Measurements from ENCODE around the gene SLCO2B1. TPM values are rescaled to one million over a fixed set of nuclear protein-coding genes. Genes with fewer than 3 reads are reported as not detected.
A peak's percentile ranks its signal among the peaks of the same experiment; 100 is the strongest.

SLCO2B1 gene
- total and polyA plus RNA-seq, 5 experiments from 2014 or later, result 0.99 to 2.3 TPM; not detected in 3

GRCh38 chr11:75241906-75242644 lies 91.2 kb downstream of the SLCO2B1 start:
- Mint-ChIP-seq H3K36me3 (peaks cover 0 to 3% (median 0%) of the 10 kb centered on the region in 3 donors), H3K4me1 (peaks cover 3 to 15% (median 10%) of the 10 kb centered on the region in 4 donors), H3K9me3 (no peaks in the 10 kb centered on the region), H3K4me3 (peak overlapping the region; percentile 71 to 84 (median 80)), H3K27ac (peak overlapping the region in 3 of 10 donors; percentile 37 to 78 (median 64)), H3K27me3 (peaks cover 17 to 52% (median 40%) of the 10 kb centered on the region in 5 donors)
- POLR2A ChIA-PET, result interaction anchor here (0.6 to 2.9 kb wide), 7 partner anchors 19 to 102 kb away, joined by 3 to 15 read pairs (median 9); no protein-coding TSS in a partner anchor
- DNase-seq (no peak), ATAC-seq (peak; percentile 54 to 57)

- Mint-ChIP-seq H3K27me3 (peaks cover 14 to 43% (median 33%) of the 10 kb centered on the region in 5 donors), H3K9me3 (no peaks in the 10 kb centered on the region), H3K36me3 (peaks cover 0 to 3% (median 0%) of the 10 kb centered on the region in 3 donors), H3K4me3 (peak overlapping the region; percentile 67 to 84 (median 80)), H3K27ac (peak overlapping the region in 2 of 10 donors; percentile 44 to 78), H3K4me1 (peaks cover 3 to 15% (median 10%) of the 10 kb centered on the region in 4 donors)
- POLR2A ChIA-PET, result interaction anchor here (0.6 to 2.9 kb wide), 5 partner anchors 28 to 102 kb away, joined by 3 to 15 read pairs (median 10); no protein-coding TSS in a partner anchor
- DNase-seq (no peak), ATAC-seq (no peak)
These were observed 92.1 kb downstream of the SLCO2B1 start for GRCh38 chr11:75242722-75243600.

GRCh38 chr11:75244052-75244814 lies 93.3 kb downstream of the SLCO2B1 start:
- Mint-ChIP-seq H3K4me3 (peak overlapping the region in 3 of 10 donors; percentile 26 to 45 (median 40)), H3K9me3 (no peaks in the 10 kb centered on the region), H3K36me3 (peaks cover 0 to 3% (median 0%) of the 10 kb centered on the region in 3 donors), H3K27ac (no peak overlapping the region), H3K4me1 (peaks cover 7 to 22% (median 12%) of the 10 kb centered on the region in 4 donors), H3K27me3 (peaks cover 13 to 30% (median 27%) of the 10 kb centered on the region in 5 donors)
- POLR2A ChIA-PET, result interaction anchor here (1.0 kb wide), 1 partner anchor 102 kb away, joined by 4 read pairs; no protein-coding TSS in a partner anchor
- ATAC-seq, result no peak
- no peak for DNase-seq

- peaks cover 0 to 3% (median 0%) of the 10 kb centered on the region in 3 donors for H3K36me3 Mint-ChIP-seq
- H3K9me3 Mint-ChIP-seq, result no peaks in the 10 kb centered on the region
- H3K4me3 Mint-ChIP-seq, result no peak overlapping the region
- ATAC-seq, result no peak
- H3K27me3 Mint-ChIP-seq, result peaks cover 13 to 18% (median 14%) of the 10 kb centered on the region in 5 donors
- no peak for DNase-seq
- H3K4me1 Mint-ChIP-seq, result peaks cover 4 to 22% (median 9%) of the 10 kb centered on the region in 4 donors
- peak overlapping the region in 2 of 10 donors; percentile 52 to 67 for H3K27ac Mint-ChIP-seq
- POLR2A ChIA-PET, result interaction anchor here (1.0 kb wide), 1 partner anchor 103 kb away, joined by 4 read pairs; no protein-coding TSS in a partner anchor
These were observed 94.6 kb downstream of the SLCO2B1 start for GRCh38 chr11:75245356-75246005.

GRCh38 chr11:75246006-75246670 lies 95.2 kb downstream of the SLCO2B1 start:
- H3K9me3 Mint-ChIP-seq, result no peaks in the 10 kb centered on the region
- H3K27ac Mint-ChIP-seq, result peak overlapping the region in 2 of 10 donors; percentile 52 to 67
- POLR2A ChIA-PET, result no interaction called here
- peaks cover 13 to 18% (median 14%) of the 10 kb centered on the region in 5 donors for H3K27me3 Mint-ChIP-seq
- no peak for DNase-seq
- H3K4me3 Mint-ChIP-seq, result peak overlapping the region in 1 of 10 donors; percentile 29
- peaks cover 0 to 3% (median 0%) of the 10 kb centered on the region in 3 donors for H3K36me3 Mint-ChIP-seq
- ATAC-seq, result no peak
- peaks cover 4 to 22% (median 9%) of the 10 kb centered on the region in 4 donors for H3K4me1 Mint-ChIP-seq

GRCh38 chr11:75246671-75247350 lies 95.9 kb downstream of the SLCO2B1 start:
- Mint-ChIP-seq H3K4me1 (peaks cover 4 to 22% (median 9%) of the 10 kb centered on the region in 4 donors), H3K9me3 (no peaks in the 10 kb centered on the region), H3K27ac (peak overlapping the region in 1 of 10 donors; percentile 48), H3K36me3 (peaks cover 0 to 3% (median 0%) of the 10 kb centered on the region in 3 donors), H3K4me3 (no peak overlapping the region), H3K27me3 (peaks cover 13 to 20% (median 14%) of the 10 kb centered on the region in 5 donors)
- ATAC-seq (no peak), DNase-seq (no peak)
- POLR2A ChIA-PET, result no interaction called here

- no peak for DNase-seq
- ATAC-seq, result no peak
- POLR2A ChIA-PET, result interaction anchor here (0.6 to 2.1 kb wide), 8 partner anchors 12 to 226 kb away, joined by 3 to 16 read pairs (median 6); no protein-coding TSS in a partner anchor
- H3K36me3 Mint-ChIP-seq, result no peaks in the 10 kb centered on the region
- no peaks in the 10 kb centered on the region for H3K9me3 Mint-ChIP-seq
- peaks cover 0 to 7% (median 4%) of the 10 kb centered on the region in 4 donors for H3K4me1 Mint-ChIP-seq
- H3K27ac Mint-ChIP-seq, result no peak overlapping the region
- peaks cover 0 to 6% (median 0%) of the 10 kb centered on the region in 5 donors for H3K27me3 Mint-ChIP-seq
- no peak overlapping the region for H3K4me3 Mint-ChIP-seq
These were observed 98.0 kb downstream of the SLCO2B1 start for GRCh38 chr11:75248924-75249256.

- POLR2A ChIA-PET, result interaction anchor here (0.6 to 1.9 kb wide), 2 partner anchors 26 to 1714 kb away, joined by 4 to 16 read pairs; no protein-coding TSS in a partner anchor
- Mint-ChIP-seq H3K4me1 (peaks cover 0 to 7% (median 4%) of the 10 kb centered on the region in 4 donors), H3K27ac (peak overlapping the region in 2 of 10 donors; percentile 48 to 56), H3K27me3 (peaks cover 0 to 6% (median 0%) of the 10 kb centered on the region in 5 donors), H3K9me3 (no peaks in the 10 kb centered on the region), H3K36me3 (no peaks in the 10 kb centered on the region), H3K4me3 (no peak overlapping the region)
- ATAC-seq (no peak), DNase-seq (no peak)
These were observed 98.8 kb downstream of the SLCO2B1 start for GRCh38 chr11:75249704-75250103.

GRCh38 chr11:75254326-75254725 lies 103.4 kb downstream of the SLCO2B1 start:
- no peak overlapping the region for H3K27ac Mint-ChIP-seq
- no peak for DNase-seq
- H3K4me3 Mint-ChIP-seq, result no peak overlapping the region
- H3K9me3 Mint-ChIP-seq, result no peaks in the 10 kb centered on the region
- H3K4me1 Mint-ChIP-seq, result peaks cover 0 to 12% (median 3%) of the 10 kb centered on the region in 4 donors
- no peaks in the 10 kb centered on the region for H3K36me3 Mint-ChIP-seq
- ATAC-seq, result no peak
- POLR2A ChIA-PET, result no interaction called here
- H3K27me3 Mint-ChIP-seq, result peaks cover 0 to 10% (median 0%) of the 10 kb centered on the region in 5 donors
